RWPE1 (cell line): ENCODE results near the gene MYO9A.
"Not testable (repeated sequence)": the region's sequence is repeated elsewhere in the genome, so short reads cannot be mapped to it uniquely, and the experiment has no call there.

Source experiments
- CTCF ChIA-PET: fragments of 350-600 bp; sonication (Branson Sonifier 250); formaldehyde crosslinking; extraction: SDS; loops from one replicate; lab custom pipeline; 2021; lab: Yijun Ruan, JAX
- POLR2A ChIA-PET: fragments of 400-600 bp; formaldehyde crosslinking; extraction: SDS; loops from one replicate; lab custom pipeline; 2020; ENCODE audit warnings: antibody characterized with exemption; ENCODE audit not compliant: low non-redundant PET; lab: Yijun Ruan, JAX
- DNase-seq: peaks from one replicate; pipeline ENCODE4 v3.0.0; 2012; ENCODE audit warnings: low spot score
- H3K27ac ChIP-seq: fragments of 450-650 bp; 2 replicates; pipeline ENCODE4 v1.5.1; 2017
- TF ChIP-seq, protein P1 (sequence below): fragments of 450-650 bp; conservative IDR thresholded peaks from 2 replicates; pipeline ENCODE4 v1.5.1; 2017; ENCODE audit warnings: low read depth, mild to moderate bottlenecking

Gene MYO9A

GRCh38 chr15:72033285-72033684 is 84.7 kb downstream of the MYO9A start:
- TF ChIP-seq, protein P1, sequence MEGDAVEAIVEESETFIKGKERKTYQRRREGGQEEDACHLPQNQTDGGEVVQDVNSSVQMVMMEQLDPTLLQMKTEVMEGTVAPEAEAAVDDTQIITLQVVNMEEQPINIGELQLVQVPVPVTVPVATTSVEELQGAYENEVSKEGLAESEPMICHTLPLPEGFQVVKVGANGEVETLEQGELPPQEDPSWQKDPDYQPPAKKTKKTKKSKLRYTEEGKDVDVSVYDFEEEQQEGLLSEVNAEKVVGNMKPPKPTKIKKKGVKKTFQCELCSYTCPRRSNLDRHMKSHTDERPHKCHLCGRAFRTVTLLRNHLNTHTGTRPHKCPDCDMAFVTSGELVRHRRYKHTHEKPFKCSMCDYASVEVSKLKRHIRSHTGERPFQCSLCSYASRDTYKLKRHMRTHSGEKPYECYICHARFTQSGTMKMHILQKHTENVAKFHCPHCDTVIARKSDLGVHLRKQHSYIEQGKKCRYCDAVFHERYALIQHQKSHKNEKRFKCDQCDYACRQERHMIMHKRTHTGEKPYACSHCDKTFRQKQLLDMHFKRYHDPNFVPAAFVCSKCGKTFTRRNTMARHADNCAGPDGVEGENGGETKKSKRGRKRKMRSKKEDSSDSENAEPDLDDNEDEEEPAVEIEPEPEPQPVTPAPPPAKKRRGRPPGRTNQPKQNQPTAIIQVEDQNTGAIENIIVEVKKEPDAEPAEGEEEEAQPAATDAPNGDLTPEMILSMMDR, result no peak
- ChIA-PET POLR2A (no interaction called here), CTCF (interaction anchor here (0.6 kb wide), 1 partner anchor 74 kb away, joined by 4 read pairs; no protein-coding TSS in a partner anchor)
- H3K27ac ChIP-seq, result no peak overlapping the region
- no peak for DNase-seq

DNA sequence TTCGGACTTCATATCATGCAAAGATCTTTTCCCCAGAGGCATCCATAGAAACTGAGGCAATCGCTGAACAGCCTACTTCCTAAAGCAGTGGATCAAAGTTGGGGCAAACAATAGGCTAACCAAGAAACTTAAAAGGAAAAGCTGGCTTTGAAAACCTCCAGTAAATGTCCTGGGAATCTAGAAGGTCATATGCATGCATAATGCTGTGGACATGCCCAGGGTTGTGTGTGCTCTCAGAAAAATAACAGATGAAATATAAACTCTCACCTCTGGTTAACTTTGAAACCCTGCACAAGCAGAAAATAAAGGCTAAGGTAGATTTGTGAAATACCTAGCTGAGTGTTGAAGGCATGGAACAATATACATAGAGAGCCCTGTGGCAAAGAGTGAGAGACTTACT is 96.3 kb downstream of the MYO9A start:
- TF ChIP-seq, protein P1, result no peak
- ChIA-PET POLR2A (no interaction called here), CTCF (no interaction called here)
- no peak for DNase-seq
- no peak overlapping the region for H3K27ac ChIP-seq

GRCh38 chr15:72020799-72021198 is 97.2 kb downstream of the MYO9A start:
- no peak overlapping the region for H3K27ac ChIP-seq
- TF ChIP-seq, protein P1, result no peak
- no peak for DNase-seq
- POLR2A ChIA-PET, result no interaction called here
- CTCF ChIA-PET, result no interaction called here

- DNase-seq, H3K27ac ChIP-seq, POLR2A ChIA-PET: not testable (repeated sequence)
- CTCF ChIA-PET, result interaction anchor here (0.6 kb wide), 1 partner anchor 25 kb away, joined by 4 read pairs; no protein-coding TSS in a partner anchor
These were observed 103.4 kb downstream of the MYO9A start for GRCh38 chr15:72014555-72014954.

DNA sequence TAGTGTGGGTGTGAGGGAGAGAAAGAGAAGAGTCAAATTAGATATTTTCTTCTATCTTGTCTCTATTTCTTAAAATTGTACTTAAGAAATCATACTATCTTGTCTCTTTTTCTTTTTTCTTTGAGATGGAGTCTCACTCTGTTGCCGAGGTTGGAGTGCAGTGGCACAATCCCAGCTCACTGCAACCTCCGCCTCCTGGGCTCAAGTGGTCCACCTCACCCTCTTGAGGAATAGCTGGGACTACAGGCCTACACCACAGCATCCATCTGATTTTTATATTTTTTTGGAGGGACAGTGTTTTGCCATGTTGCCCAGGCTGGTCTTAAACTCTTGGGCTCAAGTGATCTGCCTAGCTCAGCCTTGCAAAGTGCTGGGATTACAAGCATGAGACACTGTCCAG is 104.2 kb downstream of the MYO9A start:
- POLR2A ChIA-PET, result no interaction called here
- CTCF ChIA-PET, result interaction anchor here (0.6 kb wide), 1 partner anchor 187 kb away, joined by 3 read pairs; no protein-coding TSS in a partner anchor
- no peak overlapping the region for H3K27ac ChIP-seq
- TF ChIP-seq, protein P1, result no peak
- DNase-seq, result no peak

DNA sequence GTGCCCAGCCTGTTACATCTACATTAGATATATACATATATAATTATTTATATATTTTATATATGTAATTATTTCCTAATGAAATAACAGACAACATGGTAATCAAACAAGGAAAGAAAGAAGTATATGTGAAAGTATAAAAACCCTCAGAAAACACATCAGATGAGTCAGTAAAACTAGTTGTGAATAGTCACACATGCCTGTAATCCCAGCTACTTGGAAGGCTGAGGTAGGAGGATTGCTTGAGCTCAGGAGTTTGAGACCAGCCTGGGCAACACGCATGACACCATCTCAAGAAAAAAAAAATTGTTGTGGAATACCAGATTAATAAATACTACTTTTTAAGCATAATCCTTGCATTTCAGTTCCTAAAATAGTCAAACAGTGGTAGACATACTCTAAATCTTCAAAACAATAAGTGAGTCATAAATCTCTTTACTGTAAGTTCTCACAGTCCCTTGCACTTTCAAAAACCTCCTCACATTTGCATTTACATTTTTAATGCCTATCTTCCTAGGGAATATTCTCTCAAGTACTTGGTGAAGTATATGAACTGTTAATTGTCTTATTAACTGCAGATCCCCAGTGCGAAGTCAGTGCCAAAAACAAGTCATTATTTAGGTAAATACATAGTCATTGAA is 106.5 kb downstream of the MYO9A start:
- no peak overlapping the region for H3K27ac ChIP-seq
- TF ChIP-seq, protein P1, result no peak
- CTCF ChIA-PET, result interaction anchor here (0.7 kb wide), 1 partner anchor 42 kb away, joined by 5 read pairs; no protein-coding TSS in a partner anchor

DNA sequence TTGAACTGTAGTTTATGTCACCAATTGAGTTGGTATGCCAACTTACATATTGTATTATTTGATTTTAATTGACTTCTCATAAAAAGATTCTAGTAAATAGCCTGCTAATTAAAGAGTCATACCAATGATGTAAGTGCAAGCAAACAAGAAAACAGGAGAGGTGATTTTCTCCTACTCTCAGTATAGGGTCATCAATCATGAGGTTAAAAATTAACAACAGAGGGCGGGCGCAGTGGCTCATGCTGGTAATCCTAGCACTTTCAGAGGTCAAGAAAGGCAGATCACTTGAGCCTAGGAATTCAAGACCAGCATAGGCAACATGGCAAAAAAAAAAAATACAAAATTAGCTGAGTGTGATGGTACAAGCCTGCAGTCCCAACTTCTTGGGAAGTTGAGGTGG is 108.7 kb downstream of the MYO9A start:
- no peak for DNase-seq
- CTCF ChIA-PET, result interaction anchor here (0.6 kb wide), 1 partner anchor 234 kb away, joined by 3 read pairs; no protein-coding TSS in a partner anchor

More for the DNA sequence above, 106.5 kb downstream of the MYO9A start:
- no peak for DNase-seq
- POLR2A ChIA-PET, result no interaction called here

More for the DNA sequence above, 108.7 kb downstream of the MYO9A start:
- POLR2A ChIA-PET, result no interaction called here
- no peak overlapping the region for H3K27ac ChIP-seq
- TF ChIP-seq, protein P1, result no peak
